Osteoblast (primary cell): ENCODE results near the gene GPATCH3. TPM values are rescaled to one million over a fixed set of nuclear protein-coding genes. Genes with fewer than 3 reads are reported as not detected.

Source experiments
- DNase-seq: peaks from one replicate; pipeline ENCODE4 v3.0.0; 2011; ENCODE audit warnings: low spot score, mixed read lengths; ENCODE audit not compliant: insufficient read length; ENCODE audit errors: missing footprints
- H2AFZ ChIP-seq: 2 replicates; pipeline ENCODE4 v1.6.0; 2011; ENCODE audit warnings: mild to moderate bottlenecking, low read length
- H3K27ac ChIP-seq: 2 replicates; pipeline ENCODE4 v1.5.1; 2011; ENCODE audit warnings: mild to moderate bottlenecking, low read depth, low read length, moderate library complexity
- H3K27me3 ChIP-seq: 2 replicates; pipeline ENCODE4 v1.6.0; 2012; ENCODE audit warnings: mild to moderate bottlenecking, control low read depth, inconsistent platforms, low read length, moderate library complexity; ENCODE audit not compliant: insufficient read depth
- H3K36me3 ChIP-seq: 2 replicates; pipeline ENCODE4 v1.5.1; 2011; ENCODE audit warnings: mild to moderate bottlenecking, low read length, control low read depth, moderate library complexity; ENCODE audit not compliant: insufficient read depth
- H3K4me1 ChIP-seq: 2 replicates; pipeline ENCODE4 v1.5.1; 2011; ENCODE audit warnings: mild to moderate bottlenecking, low read length, control low read depth, moderate library complexity; ENCODE audit not compliant: insufficient read depth
- H3K4me2 ChIP-seq: 2 replicates; pipeline ENCODE4 v1.6.0; 2011; ENCODE audit warnings: mild to moderate bottlenecking, low read length; ENCODE audit not compliant: insufficient read depth
- H3K4me3 ChIP-seq: fragments of 200-600 bp; sonication (generic); 3 replicates; pipeline ENCODE4 v1.5.1; 2012; ENCODE audit warnings: mild to moderate bottlenecking, low read length, inconsistent platforms; ENCODE audit not compliant: insufficient read depth
- H3K79me2 ChIP-seq: 2 replicates; pipeline ENCODE4 v1.6.0; 2012; ENCODE audit warnings: mild to moderate bottlenecking, low read length, control low read depth, inconsistent platforms; ENCODE audit not compliant: insufficient read depth
- H3K9me3 ChIP-seq: 2 replicates; pipeline ENCODE4 v1.5.1; 2011; ENCODE audit warnings: low read depth, low read length, control low read depth
- H4K20me1 ChIP-seq: 2 replicates; pipeline ENCODE4 v1.6.0; 2012; ENCODE audit warnings: mild to moderate bottlenecking, low read length, control low read depth; ENCODE audit not compliant: insufficient read depth
- CTCF ChIP-seq: IDR thresholded peaks from 2 replicates; pipeline ENCODE4 v1.5.1; 2011; ENCODE audit warnings: mild to moderate bottlenecking, low read depth, low read length, moderate library complexity; ENCODE audit errors: extremely low read depth
- total RNA-seq: library from RNA; depleted of rRNA; stranded (reverse); fragments of >200 nt; gene quantifications from 2 replicates; pipeline ENCODE4 v1.2.3, GENCODE V29; 2012

Gene GPATCH3
- total RNA-seq, 1 donor = 10.9 TPM

- no peak overlapping the region for H3K4me3 ChIP-seq
Observed at GRCh38 chr1:26941311-26941710, 41.0 kb upstream of the GPATCH3 start.

GRCh38 chr1:26938659-26939025 is 38.4 kb upstream of the GPATCH3 start:
- DNase-seq = no peak
- no peak overlapping the region for H3K4me2 ChIP-seq
- no peak for TF ChIP-seq CTCF
- no peaks in the 10 kb centered on the region for H3K27me3 ChIP-seq
- H3K9me3 ChIP-seq = no peaks in the 10 kb centered on the region
- no peak overlapping the region for H3K27ac ChIP-seq
- H4K20me1 ChIP-seq = peaks cover 5% of the 10 kb centered on the region
- peaks cover 33% of the 10 kb centered on the region for H3K36me3 ChIP-seq
- no peaks in the 10 kb centered on the region for H3K4me1 ChIP-seq
- peaks cover 42% of the 10 kb centered on the region for H3K79me2 ChIP-seq
- H2AFZ ChIP-seq = no peak overlapping the region
- no peak overlapping the region for H3K4me3 ChIP-seq

More at GRCh38 chr1:26941311-26941710, 41.0 kb upstream of the GPATCH3 start:
- peaks cover 38% of the 10 kb centered on the region for H3K79me2 ChIP-seq
- no peak for DNase-seq
- no peaks in the 10 kb centered on the region for H3K9me3 ChIP-seq
- peaks cover 51% of the 10 kb centered on the region for H3K36me3 ChIP-seq
- no peak overlapping the region for H3K4me2 ChIP-seq
- no peak overlapping the region for H2AFZ ChIP-seq
- H3K27ac ChIP-seq = no peak overlapping the region
- no peak for TF ChIP-seq CTCF
- H4K20me1 ChIP-seq = peaks cover 5% of the 10 kb centered on the region
- no peaks in the 10 kb centered on the region for H3K4me1 ChIP-seq
- no peaks in the 10 kb centered on the region for H3K27me3 ChIP-seq

- no peaks in the 10 kb centered on the region for H3K27me3 ChIP-seq
- H3K36me3 ChIP-seq = peaks cover 30% of the 10 kb centered on the region
- TF ChIP-seq CTCF = no peak
- H3K9me3 ChIP-seq = no peaks in the 10 kb centered on the region
- no peak overlapping the region for H3K27ac ChIP-seq
- no peak for DNase-seq
- peaks cover 5% of the 10 kb centered on the region for H4K20me1 ChIP-seq
- H3K4me3 ChIP-seq = no peak overlapping the region
- no peak overlapping the region for H3K4me2 ChIP-seq
- H3K79me2 ChIP-seq = peaks cover 43% of the 10 kb centered on the region
- no peak overlapping the region for H2AFZ ChIP-seq
- H3K4me1 ChIP-seq = no peaks in the 10 kb centered on the region
Observed at GRCh38 chr1:26938004-26938658, 37.9 kb upstream of the GPATCH3 start.

GRCh38 chr1:26936823-26937222 is 36.6 kb upstream of the GPATCH3 start:
- TF ChIP-seq CTCF = no peak
- H3K4me2 ChIP-seq = no peak overlapping the region
- DNase-seq = no peak
- no peaks in the 10 kb centered on the region for H3K4me1 ChIP-seq
- peaks cover 33% of the 10 kb centered on the region for H3K36me3 ChIP-seq
- no peak overlapping the region for H3K27ac ChIP-seq
- no peak overlapping the region for H3K4me3 ChIP-seq
- H3K27me3 ChIP-seq = no peaks in the 10 kb centered on the region
- H3K9me3 ChIP-seq = no peaks in the 10 kb centered on the region
- H2AFZ ChIP-seq = no peak overlapping the region
- H3K79me2 ChIP-seq = peaks cover 48% of the 10 kb centered on the region
- peaks cover 5% of the 10 kb centered on the region for H4K20me1 ChIP-seq
